Aorta (tissue), 5 donors: ENCODE measurements around the gene GPHN. TPM values are rescaled to one million over a fixed set of nuclear protein-coding genes. Genes with fewer than 3 reads are reported as not detected.
A peak's percentile ranks its signal among the peaks of the same experiment; 100 is the strongest.

Source experiments
- ATAC-seq: fragments of 200-7000 bp; cut with Tn5 transposase; one replicate; pipeline ENCODE4 v1.9.1; 2022; ENCODE audit warnings: moderate library complexity; ENCODE audit not compliant: low FRiP score
- DNase-seq, 2 donors: peaks; one replicate each; pipeline ENCODE4 v3.0.0-alpha.2; 2020
- H3K27ac ChIP-seq, 2 donors: one replicate each; pipeline ENCODE4 v1.5.1; 2013; ENCODE audit warnings: low read length in 2 of 2, mild to moderate bottlenecking in 2 of 2, moderate library complexity in 2 of 2, control low read depth in 1 of 2, inconsistent platforms in 1 of 2, low read depth in 1 of 2
- H3K27me3 ChIP-seq, 2 donors: one replicate each; pipeline ENCODE4 v1.6.1; 2013; ENCODE audit warnings: control low read depth in 1 of 2, low read length in 1 of 2, mild to moderate bottlenecking in 1 of 2, moderate library complexity in 1 of 2; ENCODE audit not compliant: insufficient read depth in 2 of 2, control insufficient read depth in 1 of 2
- H3K36me3 ChIP-seq, 2 donors: one replicate each; pipeline ENCODE4 v1.6.1; 2013; ENCODE audit warnings: control low read depth in 1 of 2, low read length in 1 of 2, mild to moderate bottlenecking in 1 of 2; ENCODE audit not compliant: insufficient read depth in 2 of 2, control insufficient read depth in 1 of 2
- H3K4me1 ChIP-seq, 2 donors: one replicate each; pipeline ENCODE4 v1.6.1; 2013; ENCODE audit warnings: low read length in 2 of 2, control low read depth in 1 of 2, mild to moderate bottlenecking in 1 of 2, moderate library complexity in 1 of 2; ENCODE audit not compliant: insufficient read depth in 2 of 2, control insufficient read depth in 1 of 2
- H3K4me3 ChIP-seq, 2 donors: one replicate each; pipeline ENCODE4 v1.5.1; 2013; ENCODE audit warnings: low read length in 2 of 2, control low read depth in 1 of 2, mild to moderate bottlenecking in 1 of 2
- H3K9me3 ChIP-seq: one replicate; pipeline ENCODE4 v1.6.1; 2013; ENCODE audit warnings: mild to moderate bottlenecking, low read length; ENCODE audit not compliant: control insufficient read depth
- WGBS, 2 donors: extraction: QIAGEN DNeasy Blood & Tissue Kit; methylation state at CpG; one replicate each; pipeline ENCODE4 v1.1.7; 2013; 5-methylcytosine and 5-hydroxymethylcytosine counted together
- intact Hi-C, 2 donors: fragments of 100-400 bp; cut with DNase I; formaldehyde crosslinking; loops; one replicate each; pipeline versions ENCODE4 v1.14.2 to v1.15.0; 2022
- polyA plus RNA-seq, 2 donors: library from polyadenylated mRNA; stranded (reverse); fragments of 200-250 nt; gene quantifications; one replicate each; pipeline ENCODE4 v1.2.3, GENCODE V29; 2013
- total RNA-seq, 2 donors: library from RNA; stranded (reverse); fragmentation: NEBNext Ultra II Directional; extraction: Animal tissue kit (Norgen Biotek cat#: 25700); gene quantifications; one replicate each; pipeline ENCODE4 v1.2.1, GENCODE V29; 2021
- donor health status: healthy with polysubstance abuse.
- donor health status: Bipolar disorder and iron deficiency.
- donor health status: DM: no; HTN: no; CAD: no.
- donor health status: DM: no; HTN: no; CAD: no.
- donor health status: DM: yes; HTN: yes; CAD: no.

Gene GPHN
- total and polyA plus RNA-seq, 4 donors, result 6.3 to 22.2 (median 14.4) TPM

DNA sequence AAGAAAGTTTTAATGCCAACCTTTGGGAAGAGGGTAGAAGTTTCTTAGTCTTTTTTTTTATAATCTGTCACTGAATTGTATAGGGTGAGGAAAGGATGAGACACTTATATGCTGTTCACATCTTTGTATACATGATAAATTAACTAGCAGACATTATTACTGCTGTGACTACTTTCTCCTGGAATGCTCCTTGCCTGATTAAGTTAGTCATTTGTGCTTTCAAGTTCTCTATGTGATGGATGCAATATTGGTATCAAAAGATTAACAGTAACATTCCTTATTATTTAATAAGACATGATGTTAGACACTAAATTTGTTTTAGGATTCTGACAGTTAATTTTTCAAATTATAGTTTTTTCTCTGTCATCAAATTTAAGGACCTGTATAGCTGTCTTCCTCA lies 457.9 kb downstream of the GPHN start:
- no peak for ATAC-seq

DNA sequence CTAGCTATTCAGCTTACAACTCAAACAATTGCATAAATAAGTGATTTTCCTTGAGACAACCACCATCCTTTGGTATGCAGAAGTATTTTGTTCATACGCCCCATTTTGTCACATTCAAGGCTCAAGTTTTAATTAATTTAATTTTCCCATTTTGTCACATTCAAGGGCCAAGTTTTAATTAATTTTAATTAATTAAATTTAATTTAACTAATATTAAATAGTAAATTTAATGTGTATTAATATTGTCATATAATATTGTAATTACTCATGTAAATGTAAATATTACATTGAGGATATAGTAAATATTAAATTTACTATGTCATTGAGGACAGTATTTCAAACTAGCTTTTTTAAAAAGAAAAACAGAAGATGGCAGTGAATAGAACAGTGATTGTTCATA lies 464.5 kb downstream of the GPHN start:
- Histone ChIP-seq H3K4me3 (no peak overlapping the region), H3K36me3 (no peaks in the 10 kb centered on the region), H3K9me3 (no peaks in the 10 kb centered on the region), H3K4me1 (no peaks in the 10 kb centered on the region), H3K27ac (no peak overlapping the region), H3K27me3 (no peaks in the 10 kb centered on the region)
- ATAC-seq (no peak), DNase-seq (no peak)
- intact Hi-C loops, result no loop called here
- 97 to 100% methylated on average over 1 of the region's 1 CpG for WGBS, 2 donors

More for the DNA sequence above, 457.9 kb downstream of the GPHN start:
- no peak overlapping the region for H3K4me3 ChIP-seq
- no peak overlapping the region for H3K27ac ChIP-seq
- no peaks in the 10 kb centered on the region for H3K9me3 ChIP-seq
- no peak for DNase-seq
- H3K36me3 ChIP-seq, result peaks cover 0 to 4% of the 10 kb centered on the region in 2 donors
- H3K27me3 ChIP-seq, result no peaks in the 10 kb centered on the region
- no peaks in the 10 kb centered on the region for H3K4me1 ChIP-seq
- intact Hi-C loops, result no loop called here

DNA sequence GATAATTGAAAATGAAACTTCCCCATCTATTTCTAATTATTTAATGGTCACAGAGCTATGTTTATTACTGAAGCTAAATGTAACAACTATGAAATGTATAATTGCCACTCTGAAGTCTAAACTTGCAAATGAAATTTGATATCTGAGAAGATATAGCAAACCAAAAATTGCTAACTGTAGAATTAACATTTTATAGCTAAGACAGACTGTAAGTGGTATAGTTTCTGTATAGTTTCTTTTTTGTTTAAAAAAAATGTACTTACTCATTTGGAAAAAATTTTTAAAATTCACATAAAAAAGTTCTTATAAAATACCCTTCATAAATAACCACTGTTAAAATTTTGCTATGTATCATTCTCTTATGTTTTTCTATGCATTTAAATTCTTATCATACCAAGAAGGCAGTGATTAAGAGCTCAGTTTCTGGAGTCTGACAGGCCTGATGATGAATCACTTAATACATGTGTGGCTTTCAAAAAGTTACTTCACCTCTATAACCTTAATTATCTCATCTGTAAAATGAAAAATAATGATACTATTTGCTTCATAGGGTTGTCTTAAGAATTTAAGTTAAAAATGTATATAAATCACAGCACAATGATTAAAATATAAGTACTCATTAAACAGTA lies 466.6 kb downstream of the GPHN start:
- no peak for DNase-seq
- H3K27me3 ChIP-seq, result no peaks in the 10 kb centered on the region

DNA sequence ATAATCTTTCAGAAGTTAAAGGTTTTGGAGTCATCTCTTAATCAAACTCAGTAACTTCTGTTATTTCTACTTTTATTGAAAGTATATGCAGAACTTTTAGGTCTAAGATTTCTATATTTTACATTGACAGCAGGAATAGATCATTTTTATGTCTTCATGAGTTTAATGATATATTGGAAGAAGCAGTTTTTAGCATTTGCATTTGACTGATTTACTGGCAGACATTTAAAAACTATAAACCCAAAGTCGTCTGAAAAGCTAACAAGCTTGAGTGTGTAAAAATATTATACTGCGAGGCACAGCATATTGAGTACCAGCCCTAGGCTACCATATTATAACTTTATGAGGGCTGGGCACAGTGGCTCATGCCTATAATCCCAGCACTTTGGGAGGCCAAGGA lies 467.3 kb downstream of the GPHN start:
- no peaks in the 10 kb centered on the region for H3K4me1 ChIP-seq
- 68 to 81% methylated on average over 2 of the region's 2 CpGs for WGBS, 2 donors
- H3K36me3 ChIP-seq, result no peaks in the 10 kb centered on the region
- ATAC-seq (no peak), DNase-seq (no peak)
- H3K27ac ChIP-seq, result no peak overlapping the region
- intact Hi-C loops, result no loop called here
- H3K27me3 ChIP-seq, result no peaks in the 10 kb centered on the region
- no peak overlapping the region for H3K4me3 ChIP-seq
- no peaks in the 10 kb centered on the region for H3K9me3 ChIP-seq

More for the DNA sequence above, 466.6 kb downstream of the GPHN start:
- intact Hi-C loops, result no loop called here
- Histone ChIP-seq H3K27ac (no peak overlapping the region), H3K4me1 (no peaks in the 10 kb centered on the region), H3K36me3 (no peaks in the 10 kb centered on the region), H3K4me3 (no peak overlapping the region), H3K9me3 (no peaks in the 10 kb centered on the region)
- ATAC-seq, result no peak

DNA sequence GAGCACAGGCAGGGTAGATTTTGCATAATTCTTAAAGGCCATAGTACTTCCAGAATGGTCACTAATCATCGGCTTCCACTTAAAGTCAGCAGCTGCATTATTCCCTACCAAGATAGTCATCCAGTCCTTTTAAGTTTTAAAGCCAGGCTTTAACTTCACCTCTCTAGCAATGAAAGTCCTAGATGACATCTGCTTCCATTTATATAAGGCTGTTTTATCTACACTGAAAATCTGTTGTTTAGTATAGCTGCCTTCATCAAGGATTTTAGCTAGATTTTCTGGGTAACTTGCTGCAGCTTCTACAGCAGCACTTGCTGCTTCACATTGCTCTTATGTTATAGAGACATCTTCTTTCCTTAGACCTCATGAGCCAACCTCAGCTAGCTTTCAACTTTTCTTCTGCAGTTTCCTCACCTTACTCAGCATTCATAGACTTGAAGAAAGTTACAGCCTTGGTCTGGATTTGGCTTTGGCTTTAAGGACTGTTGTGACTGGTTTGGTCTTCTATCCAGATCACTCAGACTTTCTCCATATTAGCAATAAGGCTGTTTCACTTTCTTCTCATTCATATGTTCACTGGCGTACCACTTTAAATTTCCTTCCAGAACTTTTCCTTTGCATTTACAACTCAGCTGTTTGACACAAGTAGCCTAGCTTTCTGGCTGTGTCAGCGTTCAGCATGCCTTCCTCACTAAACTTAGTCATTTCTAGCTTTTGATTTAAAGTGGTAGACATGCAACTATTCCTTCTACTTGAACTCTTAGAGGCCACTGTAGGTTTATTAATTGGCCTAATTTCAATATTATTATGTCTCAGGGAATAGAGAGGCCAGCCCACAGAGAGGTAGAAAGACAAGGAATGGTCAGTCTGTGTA lies 471.4 kb downstream of the GPHN start:
- ATAC-seq, result no peak

DNA sequence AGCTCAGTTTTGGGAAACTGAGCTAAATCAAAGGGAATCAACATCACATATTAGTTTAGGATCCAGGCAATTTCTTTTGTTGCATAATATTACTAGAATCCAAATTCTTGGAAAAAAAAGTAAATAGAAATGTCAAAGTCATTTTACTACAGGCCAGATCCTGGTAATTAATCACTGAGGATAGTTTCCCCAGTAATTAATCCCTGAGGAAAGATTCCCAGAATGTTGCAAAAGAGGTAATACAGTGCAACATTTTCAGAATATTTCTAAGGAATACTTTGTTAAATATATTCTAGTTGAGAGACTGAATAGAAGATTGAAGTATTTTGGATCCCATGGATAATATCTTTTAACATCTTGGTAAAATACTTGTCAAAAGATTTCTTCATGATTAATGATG lies 474.3 kb downstream of the GPHN start:
- no peak overlapping the region for H3K4me3 ChIP-seq
- no peaks in the 10 kb centered on the region for H3K27me3 ChIP-seq
- no peaks in the 10 kb centered on the region for H3K9me3 ChIP-seq
- H3K27ac ChIP-seq, result no peak overlapping the region
- intact Hi-C loops, result no loop called here
- H3K4me1 ChIP-seq, result no peaks in the 10 kb centered on the region
- ATAC-seq (peak; percentile 56), DNase-seq (no peak)
- H3K36me3 ChIP-seq, result no peaks in the 10 kb centered on the region

More for the DNA sequence above, 471.4 kb downstream of the GPHN start:
- WGBS, 2 donors, result 70 to 73% methylated on average over 3 of the region's 3 CpGs
- H3K9me3 ChIP-seq, result no peaks in the 10 kb centered on the region
- no peak overlapping the region for H3K27ac ChIP-seq
- intact Hi-C loops, result no loop called here
- no peaks in the 10 kb centered on the region for H3K36me3 ChIP-seq
- H3K4me1 ChIP-seq, result no peaks in the 10 kb centered on the region
- no peak for DNase-seq
- H3K27me3 ChIP-seq, result no peaks in the 10 kb centered on the region
- H3K4me3 ChIP-seq, result no peak overlapping the region

DNA sequence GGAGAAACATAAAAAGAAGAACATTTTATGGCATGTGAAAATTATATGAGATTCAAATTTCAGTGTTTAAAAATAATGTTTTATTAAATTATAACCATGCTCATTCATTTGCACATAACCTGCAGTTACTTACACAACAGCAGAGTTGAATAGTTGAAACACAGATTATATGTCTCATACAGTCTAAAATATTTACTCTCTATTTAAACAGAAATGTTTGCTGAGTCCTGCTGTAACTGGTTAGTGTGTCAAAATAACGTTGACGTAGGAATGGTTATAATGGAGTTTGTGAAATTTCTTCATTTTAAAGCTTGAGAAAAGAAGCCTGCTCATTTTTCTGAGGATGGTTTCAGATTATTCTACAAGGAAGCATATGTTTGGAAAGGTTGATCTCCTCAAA lies 484.8 kb downstream of the GPHN start:
- Histone ChIP-seq H3K4me3 (no peak overlapping the region), H3K27me3 (no peaks in the 10 kb centered on the region), H3K27ac (no peak overlapping the region), H3K9me3 (no peaks in the 10 kb centered on the region), H3K36me3 (peaks cover 0 to under 1% of the 10 kb centered on the region in 2 donors), H3K4me1 (no peaks in the 10 kb centered on the region)
- intact Hi-C loops, result no loop called here
- ATAC-seq (no peak), DNase-seq (no peak)
- WGBS, 2 donors, result 92 to 93% methylated on average over 2 of the region's 2 CpGs

DNA sequence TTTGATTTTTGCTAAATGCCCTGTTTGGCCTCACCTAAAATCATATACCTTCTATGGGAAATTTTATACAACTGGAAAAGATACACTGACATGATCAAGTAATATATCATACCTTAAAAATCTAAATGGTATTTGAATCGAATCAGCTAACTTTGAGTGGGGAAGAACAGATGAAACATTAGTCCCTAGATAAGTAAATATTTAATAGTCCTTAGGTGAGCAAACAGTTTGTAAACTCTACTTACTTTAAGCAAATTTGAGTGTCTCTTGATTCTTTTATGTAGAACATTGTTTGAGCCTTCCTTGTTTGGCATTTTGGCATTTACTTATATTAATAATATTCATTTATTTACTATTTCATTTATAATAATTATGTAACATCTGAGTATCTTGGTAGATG lies 485.6 kb downstream of the GPHN start:
- 94 to 100% methylated on average over 1 of the region's 1 CpG for WGBS, 2 donors
- H3K4me3 ChIP-seq, result no peak overlapping the region
- H3K36me3 ChIP-seq, result peaks cover 0 to 2% of the 10 kb centered on the region in 2 donors
- intact Hi-C loops, result no loop called here
- no peaks in the 10 kb centered on the region for H3K4me1 ChIP-seq
- no peaks in the 10 kb centered on the region for H3K9me3 ChIP-seq
- DNase-seq (no peak), ATAC-seq (no peak)
- H3K27me3 ChIP-seq, result no peaks in the 10 kb centered on the region
- no peak overlapping the region for H3K27ac ChIP-seq

DNA sequence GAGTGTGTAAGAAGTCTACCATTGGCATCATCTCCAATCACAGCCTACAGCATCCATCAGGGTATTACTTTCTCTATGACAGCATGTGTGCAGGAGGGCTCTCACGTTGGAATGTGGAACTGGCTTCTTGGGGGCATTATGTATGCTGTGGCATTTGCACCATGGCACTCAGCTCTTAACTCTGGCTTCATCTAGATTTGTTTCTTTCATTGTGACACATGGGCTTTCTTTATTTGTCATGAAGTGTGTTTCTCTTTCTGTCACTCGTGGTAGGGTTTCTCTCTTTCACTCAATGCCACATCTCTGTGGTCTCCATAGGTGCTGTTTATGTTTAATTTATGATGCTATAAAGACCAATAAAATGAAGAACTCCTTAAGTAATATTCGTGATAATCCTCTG lies 490.1 kb downstream of the GPHN start:
- 87 to 88% methylated on average over 3 of the region's 3 CpGs for WGBS, 2 donors
- intact Hi-C loops, result no loop called here

More for the DNA sequence above, 490.1 kb downstream of the GPHN start:
- H3K27me3 ChIP-seq, result no peaks in the 10 kb centered on the region
- no peak overlapping the region for H3K27ac ChIP-seq
- no peak for DNase-seq
- H3K36me3 ChIP-seq, result peaks cover 0 to 2% of the 10 kb centered on the region in 2 donors
- no peak for ATAC-seq
- no peak overlapping the region for H3K4me3 ChIP-seq
- H3K9me3 ChIP-seq, result no peaks in the 10 kb centered on the region
- H3K4me1 ChIP-seq, result no peaks in the 10 kb centered on the region
